AG04449 (cell line): Measurements from ENCODE around the gene ZNF189.

Experiments
- CTCF ChIA-PET: fragments of 350-600 bp; formaldehyde crosslinking; extraction: SDS; loops from one replicate; lab custom pipeline; 2021; ENCODE audit warnings: antibody characterized with exemption; lab: Yijun Ruan, JAX
- POLR2A ChIA-PET: fragments of 400-600, 350-600 bp; formaldehyde crosslinking; extraction: SDS; loops from one replicate; lab custom pipeline; 2020; ENCODE audit warnings: antibody characterized with exemption, inconsistent platforms; lab: Yijun Ruan, JAX
- DNase-seq: peaks from one replicate; pipeline ENCODE4 v3.0.0-alpha.2; 2010; ENCODE audit warnings: low read depth, low spot score
- H3K4me3 ChIP-seq: 2 replicates; pipeline ENCODE4 v1.5.1; 2011; ENCODE audit warnings: low read depth, mild to moderate bottlenecking, control low read depth, low read length
- TF ChIP-seq, protein P1 (sequence below): IDR thresholded peaks from one replicate; pipeline ENCODE4 v1.5.1; 2011; ENCODE audit warnings: mild to moderate bottlenecking, moderate library complexity, low read length, control low read depth, inconsistent platforms; ENCODE audit not compliant: insufficient read depth; ENCODE audit errors: missing control alignments

ZNF189 gene

DNA sequence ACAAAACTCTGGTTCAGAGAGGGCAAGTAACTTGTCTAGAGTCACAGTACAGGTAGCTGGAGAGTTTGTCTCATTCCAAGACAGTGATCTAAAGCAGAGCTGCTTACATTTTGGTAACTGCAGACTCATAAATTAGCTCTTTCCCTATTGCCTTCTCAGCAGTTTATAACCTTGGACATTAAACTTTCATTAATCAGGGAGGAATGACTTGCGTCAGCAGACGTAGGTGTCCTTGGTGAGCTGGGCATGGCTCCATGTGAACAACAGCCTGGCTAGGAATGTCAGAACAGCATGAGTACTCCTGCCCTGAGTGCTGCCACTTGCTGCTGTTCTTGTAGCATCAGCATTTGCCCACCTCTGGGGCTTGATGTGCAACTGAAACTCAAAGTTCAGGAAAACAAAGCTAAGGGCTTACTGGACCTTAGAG, 39.2 kb downstream of the ZNF189 start:
- ChIA-PET POLR2A (no interaction called here), CTCF (interaction anchor here (0.7 to 1.8 kb wide), 6 partner anchors 11 to 92 kb away, joined by 3 to 11 read pairs (median 3); no protein-coding TSS in a partner anchor)
- no peak overlapping the region for H3K4me3 ChIP-seq
- TF ChIP-seq, protein P1, sequence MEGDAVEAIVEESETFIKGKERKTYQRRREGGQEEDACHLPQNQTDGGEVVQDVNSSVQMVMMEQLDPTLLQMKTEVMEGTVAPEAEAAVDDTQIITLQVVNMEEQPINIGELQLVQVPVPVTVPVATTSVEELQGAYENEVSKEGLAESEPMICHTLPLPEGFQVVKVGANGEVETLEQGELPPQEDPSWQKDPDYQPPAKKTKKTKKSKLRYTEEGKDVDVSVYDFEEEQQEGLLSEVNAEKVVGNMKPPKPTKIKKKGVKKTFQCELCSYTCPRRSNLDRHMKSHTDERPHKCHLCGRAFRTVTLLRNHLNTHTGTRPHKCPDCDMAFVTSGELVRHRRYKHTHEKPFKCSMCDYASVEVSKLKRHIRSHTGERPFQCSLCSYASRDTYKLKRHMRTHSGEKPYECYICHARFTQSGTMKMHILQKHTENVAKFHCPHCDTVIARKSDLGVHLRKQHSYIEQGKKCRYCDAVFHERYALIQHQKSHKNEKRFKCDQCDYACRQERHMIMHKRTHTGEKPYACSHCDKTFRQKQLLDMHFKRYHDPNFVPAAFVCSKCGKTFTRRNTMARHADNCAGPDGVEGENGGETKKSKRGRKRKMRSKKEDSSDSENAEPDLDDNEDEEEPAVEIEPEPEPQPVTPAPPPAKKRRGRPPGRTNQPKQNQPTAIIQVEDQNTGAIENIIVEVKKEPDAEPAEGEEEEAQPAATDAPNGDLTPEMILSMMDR, result no peak
- no peak for DNase-seq

DNA sequence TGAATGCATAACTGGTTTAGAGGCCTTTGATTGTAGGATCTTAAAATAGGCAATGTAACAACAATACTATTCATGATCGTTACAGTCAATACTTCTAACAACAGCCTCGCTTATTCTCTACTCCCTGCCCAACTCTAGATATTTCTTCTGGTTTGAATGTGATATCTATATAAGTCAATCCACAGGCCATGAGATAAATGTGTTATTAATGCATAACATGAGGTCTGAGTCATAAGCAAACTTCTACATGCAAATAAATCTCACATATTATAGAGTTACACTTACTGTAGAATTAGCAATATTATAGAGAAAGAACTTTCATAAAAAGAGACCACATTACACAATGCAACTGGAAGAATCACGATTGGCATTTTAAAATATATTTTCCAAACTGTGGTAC, 39.9 kb downstream of the ZNF189 start:
- ChIA-PET POLR2A (no interaction called here), CTCF (interaction anchor here (1.2 to 1.8 kb wide), 2 partner anchors 11 to 27 kb away, joined by 3 to 11 read pairs; no protein-coding TSS in a partner anchor)
- no peak for DNase-seq
- TF ChIP-seq, protein P1, result no peak
- H3K4me3 ChIP-seq, result no peak overlapping the region

DNA sequence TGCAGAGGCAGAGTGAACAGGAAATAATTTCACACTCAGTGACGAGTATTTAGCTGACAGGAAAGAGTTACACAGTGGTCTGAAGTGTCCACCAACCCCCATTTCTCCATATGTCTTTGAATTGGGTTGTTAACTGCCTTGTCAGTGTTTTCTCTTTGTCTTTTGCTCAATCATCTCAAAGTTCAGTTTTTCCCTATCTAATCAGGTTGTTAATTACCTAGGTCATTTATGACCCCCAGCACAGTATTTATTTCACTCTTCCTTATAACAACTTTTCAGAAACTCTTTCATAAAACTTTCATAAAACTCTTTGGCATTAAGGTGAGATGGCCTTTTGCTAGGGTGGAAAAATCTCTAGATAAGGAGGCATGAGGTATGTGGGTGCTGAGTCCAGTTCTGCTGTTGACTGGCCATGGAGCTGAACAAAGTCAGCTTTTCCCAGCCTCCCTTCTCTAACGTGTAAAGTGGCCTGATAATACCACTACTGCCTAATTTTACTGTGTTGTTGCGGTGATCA, 42.1 kb downstream of the ZNF189 start:
- DNase-seq, result no peak
- TF ChIP-seq, protein P1, result no peak
- no peak overlapping the region for H3K4me3 ChIP-seq
- ChIA-PET POLR2A (no interaction called here), CTCF (interaction anchor here (1.1 to 1.3 kb wide), 2 partner anchors 8 to 52 kb away, joined by 3 to 7 read pairs; no protein-coding TSS in a partner anchor)

DNA sequence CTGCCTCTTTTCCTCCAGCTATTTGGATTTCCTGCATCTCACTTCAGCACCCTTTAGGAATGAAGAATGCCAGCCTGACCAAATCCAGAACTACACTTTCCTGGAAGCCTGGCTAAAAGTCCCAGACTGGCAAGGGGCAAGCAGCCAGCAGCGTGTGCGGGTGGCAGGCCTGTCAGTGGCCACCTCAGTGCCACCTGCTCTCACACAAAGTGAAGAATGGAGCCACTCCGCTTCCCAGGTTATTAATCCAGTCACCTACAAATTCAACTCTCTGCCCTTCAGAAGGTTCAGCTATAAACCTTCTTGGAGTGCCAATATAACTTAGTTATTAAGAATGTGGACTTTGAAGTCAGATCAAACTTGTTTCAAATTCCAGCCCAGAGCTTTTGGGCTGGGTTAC, 43.7 kb downstream of the ZNF189 start:
- TF ChIP-seq, protein P1, result no peak
- ChIA-PET POLR2A (no interaction called here), CTCF (interaction anchor here (1.3 kb wide), 1 partner anchor 17 kb away, joined by 5 read pairs; no protein-coding TSS in a partner anchor)
- H3K4me3 ChIP-seq, result no peak overlapping the region
- no peak for DNase-seq

DNA sequence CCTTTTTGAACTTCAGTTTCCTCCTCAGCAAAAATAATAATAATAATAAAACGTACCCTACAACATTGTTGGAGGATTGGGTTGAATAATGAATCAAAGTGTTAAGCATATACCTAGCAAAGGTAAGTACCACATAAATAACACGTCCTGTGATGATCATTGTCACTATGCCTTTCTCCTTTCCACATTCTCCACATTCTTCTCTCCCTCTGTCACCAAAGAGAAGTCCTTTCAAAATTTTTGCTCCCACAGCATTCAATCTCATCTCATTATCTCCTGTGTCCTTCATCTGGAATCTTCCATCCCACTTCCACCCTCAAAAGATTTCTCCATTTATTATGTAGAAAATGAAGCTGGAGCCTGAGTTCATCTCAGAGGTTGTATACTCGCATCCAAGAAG, 44.1 kb downstream of the ZNF189 start:
- ChIA-PET CTCF (interaction anchor here (1.3 kb wide), 1 partner anchor 16 kb away, joined by 5 read pairs; no protein-coding TSS in a partner anchor), POLR2A (no interaction called here)
- DNase-seq, result no peak
- TF ChIP-seq, protein P1, result no peak
- H3K4me3 ChIP-seq, result no peak overlapping the region

DNA sequence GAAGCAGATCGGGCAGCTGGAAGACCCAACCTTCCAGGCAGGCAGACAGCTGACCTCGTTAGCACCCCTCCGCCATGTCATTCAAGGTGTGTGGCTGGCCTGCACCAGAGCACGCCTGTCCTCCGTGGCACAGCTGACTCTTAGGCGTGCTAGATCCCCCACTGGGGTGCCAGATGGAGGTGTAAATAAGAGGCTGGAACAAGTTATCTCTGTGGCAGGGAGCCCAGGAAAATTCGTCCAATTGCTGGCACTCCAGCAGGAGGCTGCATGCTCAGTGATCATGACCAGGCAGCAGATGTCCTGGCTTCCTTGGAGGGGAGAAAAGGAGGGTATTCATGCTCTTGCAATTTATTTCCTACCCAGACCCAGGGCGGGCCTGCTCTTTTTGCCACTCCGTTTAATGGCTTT, 44.7 kb downstream of the ZNF189 start:
- TF ChIP-seq, protein P1, result no peak
- DNase-seq, result no peak
- POLR2A ChIA-PET, result no interaction called here
- no peak overlapping the region for H3K4me3 ChIP-seq
- CTCF ChIA-PET, result interaction anchor here (1.3 kb wide), 1 partner anchor 16 kb away, joined by 5 read pairs; no protein-coding TSS in a partner anchor
